ENCODE measurements around the gene METTL26. TPM values are rescaled to one million over a fixed set of nuclear protein-coding genes. Genes with fewer than 3 reads are reported as not detected.

METTL26 gene
- total RNA-seq, 1 experiment from 2014 or later, result 121 TPM

DNA sequence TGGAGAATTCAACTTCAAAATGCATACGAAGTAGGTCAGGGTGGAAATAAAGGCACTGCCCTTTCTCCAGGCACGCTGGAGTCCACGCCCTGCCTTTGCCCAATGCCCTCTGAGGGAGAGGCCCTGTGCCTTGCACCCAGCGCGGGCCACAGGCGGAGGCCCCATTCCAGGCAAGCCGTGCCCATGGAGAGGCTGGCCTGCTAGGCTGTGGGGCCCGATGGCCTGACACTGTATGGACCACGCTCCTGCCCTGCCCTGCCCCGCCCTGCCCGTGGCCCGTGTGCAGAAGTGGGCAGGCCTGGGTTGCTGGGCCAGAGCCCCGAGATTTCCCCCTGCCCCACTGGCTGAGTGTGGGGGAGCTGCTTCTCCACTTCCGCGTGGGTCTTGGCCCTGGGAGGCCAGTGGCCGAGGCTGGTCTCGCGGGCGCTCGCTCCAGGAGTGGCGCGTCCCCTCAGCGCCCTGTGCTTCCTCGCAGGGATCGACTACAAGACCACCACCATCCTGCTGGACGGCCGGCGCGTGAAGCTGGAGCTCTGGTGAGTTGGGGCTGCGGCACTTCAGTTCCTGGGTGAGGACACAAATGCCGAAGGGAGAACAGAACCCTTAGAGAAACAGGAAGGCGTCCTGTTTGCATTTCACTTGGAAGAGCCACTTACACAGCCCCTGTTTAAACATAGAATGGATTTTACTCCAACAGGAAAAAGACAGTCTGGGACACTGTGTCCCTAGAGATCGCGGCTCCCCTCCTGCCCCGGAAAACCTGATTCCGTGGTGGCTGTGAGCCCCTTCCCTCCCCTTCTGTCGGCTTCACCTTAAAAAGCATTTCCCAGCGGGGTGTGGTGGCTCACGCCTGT is 19.1 kb downstream of the METTL26 start:
- TF ChIP-seq, protein P1, sequence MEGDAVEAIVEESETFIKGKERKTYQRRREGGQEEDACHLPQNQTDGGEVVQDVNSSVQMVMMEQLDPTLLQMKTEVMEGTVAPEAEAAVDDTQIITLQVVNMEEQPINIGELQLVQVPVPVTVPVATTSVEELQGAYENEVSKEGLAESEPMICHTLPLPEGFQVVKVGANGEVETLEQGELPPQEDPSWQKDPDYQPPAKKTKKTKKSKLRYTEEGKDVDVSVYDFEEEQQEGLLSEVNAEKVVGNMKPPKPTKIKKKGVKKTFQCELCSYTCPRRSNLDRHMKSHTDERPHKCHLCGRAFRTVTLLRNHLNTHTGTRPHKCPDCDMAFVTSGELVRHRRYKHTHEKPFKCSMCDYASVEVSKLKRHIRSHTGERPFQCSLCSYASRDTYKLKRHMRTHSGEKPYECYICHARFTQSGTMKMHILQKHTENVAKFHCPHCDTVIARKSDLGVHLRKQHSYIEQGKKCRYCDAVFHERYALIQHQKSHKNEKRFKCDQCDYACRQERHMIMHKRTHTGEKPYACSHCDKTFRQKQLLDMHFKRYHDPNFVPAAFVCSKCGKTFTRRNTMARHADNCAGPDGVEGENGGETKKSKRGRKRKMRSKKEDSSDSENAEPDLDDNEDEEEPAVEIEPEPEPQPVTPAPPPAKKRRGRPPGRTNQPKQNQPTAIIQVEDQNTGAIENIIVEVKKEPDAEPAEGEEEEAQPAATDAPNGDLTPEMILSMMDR (IDR thresholded peaks at IDR 0.05; ENCODE audit: unreplicated experiment), result no peak
- Mint-ChIP-seq H3K4me3 (ENCODE audit: low read depth, unreplicated experiment) (no peak overlapping the region), H3K4me1 (ENCODE audit: low read depth, unreplicated experiment) (no peaks in the 10 kb centered on the region), H3K9me3 (ENCODE audit: low read depth, unreplicated experiment) (no peaks in the 10 kb centered on the region), H3K27ac (ENCODE audit: unreplicated experiment) (no peak overlapping the region), H3K27me3 (ENCODE audit: unreplicated experiment) (no peaks in the 10 kb centered on the region), H3K36me3 (ENCODE audit: insufficient read depth, unreplicated experiment) (peaks cover 21% of the 10 kb centered on the region)
- CTCF ChIA-PET, result no interaction called here
- no TSS peak for BruUV-seq (replicated peaks)
- no peak for DNase-seq
- intact Hi-C loops (cut with micrococcal nuclease; ENCODE audit: unreplicated experiment), result no loop called here

DNA sequence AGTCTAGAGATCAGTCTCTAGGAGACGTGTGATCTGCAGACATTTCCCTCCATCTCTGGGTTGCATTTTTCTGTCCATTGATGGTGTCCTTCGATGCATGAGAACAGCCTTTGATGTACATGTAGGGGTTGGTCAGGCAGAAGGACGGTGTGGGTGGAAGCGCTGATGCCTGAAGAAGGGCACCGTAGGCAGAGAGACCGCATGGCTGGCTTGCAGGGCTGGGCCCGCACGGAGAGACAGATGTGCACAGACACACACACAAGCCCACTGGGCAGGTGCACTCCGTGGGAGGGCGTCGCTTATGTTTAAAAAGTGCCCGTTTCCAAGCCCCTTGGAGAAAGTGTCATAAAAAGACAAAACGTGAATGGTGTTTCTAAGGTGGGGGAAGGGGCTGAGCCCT is 21.0 kb downstream of the METTL26 start:
- TF ChIP-seq, protein P1 (IDR thresholded peaks at IDR 0.05; ENCODE audit: unreplicated experiment), result no peak
- no peak overlapping the region for H3K27ac Mint-ChIP-seq (ENCODE audit: unreplicated experiment)
- H3K36me3 Mint-ChIP-seq (ENCODE audit: insufficient read depth, unreplicated experiment), result peaks cover 21% of the 10 kb centered on the region
- no peak overlapping the region for H3K4me3 Mint-ChIP-seq (ENCODE audit: low read depth, unreplicated experiment)
- no peaks in the 10 kb centered on the region for H3K27me3 Mint-ChIP-seq (ENCODE audit: unreplicated experiment)
- BruUV-seq (replicated peaks), result no TSS peak
- CTCF ChIA-PET, result no interaction called here
- H3K4me1 Mint-ChIP-seq (ENCODE audit: low read depth, unreplicated experiment), result peaks cover 7% of the 10 kb centered on the region
- intact Hi-C loops (cut with micrococcal nuclease; ENCODE audit: unreplicated experiment), result no loop called here
- peaks cover 2% of the 10 kb centered on the region for H3K9me3 Mint-ChIP-seq (ENCODE audit: low read depth, unreplicated experiment)
- no peak for DNase-seq

DNA sequence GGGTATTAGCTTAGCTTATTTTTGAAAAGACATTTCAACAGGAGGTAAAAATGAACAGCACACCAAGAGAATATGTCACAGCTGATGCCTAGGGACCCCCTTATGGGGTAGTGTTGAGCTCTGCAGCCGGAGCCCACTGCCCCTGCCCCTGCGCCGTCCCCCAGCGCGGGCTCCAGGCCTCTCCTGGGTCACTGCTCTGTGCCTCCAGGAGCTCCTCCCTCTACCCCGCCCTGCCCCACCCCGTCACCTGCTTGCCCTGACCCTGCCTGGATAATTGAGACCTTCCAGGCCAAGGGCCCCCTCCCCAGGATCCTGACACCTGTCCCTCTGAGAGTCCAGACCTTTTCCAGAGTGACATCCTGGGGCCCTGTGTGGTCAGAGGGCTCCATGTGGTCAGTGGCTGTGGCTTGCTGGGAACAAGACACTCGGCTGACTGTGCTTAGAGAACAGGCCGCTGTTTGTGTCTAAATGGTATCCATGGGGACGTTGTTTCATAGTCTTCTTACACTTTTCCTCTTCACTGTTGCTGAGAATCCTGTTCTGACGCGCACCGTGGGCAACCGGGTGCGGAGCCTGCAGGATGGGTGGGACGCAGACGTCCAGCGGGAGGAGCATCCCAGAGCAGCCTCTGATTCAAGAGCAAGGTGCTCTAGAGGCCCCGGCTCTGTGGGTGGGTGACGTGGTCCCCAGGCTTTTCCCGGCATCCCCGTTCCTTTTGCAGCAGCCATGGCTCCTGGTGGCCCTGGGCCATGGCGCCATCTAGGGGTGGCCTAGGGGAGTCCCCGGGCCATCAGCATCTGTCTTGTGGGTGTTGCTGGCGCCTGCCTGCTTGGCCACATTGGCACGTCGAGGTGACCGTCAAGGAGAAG is 25.4 kb downstream of the METTL26 start:
- TF ChIP-seq, protein P1 (IDR thresholded peaks at IDR 0.05; ENCODE audit: unreplicated experiment), result peak; percentile 57
- no peaks in the 10 kb centered on the region for H3K27me3 Mint-ChIP-seq (ENCODE audit: unreplicated experiment)
- H3K27ac Mint-ChIP-seq (ENCODE audit: unreplicated experiment), result no peak overlapping the region
- H3K4me3 Mint-ChIP-seq (ENCODE audit: low read depth, unreplicated experiment), result no peak overlapping the region
- BruUV-seq (replicated peaks), result no TSS peak
- H3K4me1 Mint-ChIP-seq (ENCODE audit: low read depth, unreplicated experiment), result peaks cover 7% of the 10 kb centered on the region
- DNase-seq, result peak; percentile 51
- peaks cover 2% of the 10 kb centered on the region for H3K9me3 Mint-ChIP-seq (ENCODE audit: low read depth, unreplicated experiment)
- CTCF ChIA-PET, result no interaction called here
- intact Hi-C loops (cut with micrococcal nuclease; ENCODE audit: unreplicated experiment), result no loop called here
- H3K36me3 Mint-ChIP-seq (ENCODE audit: insufficient read depth, unreplicated experiment), result peaks cover 20% of the 10 kb centered on the region

- CTCF ChIA-PET, result no interaction called here
- no peak overlapping the region for H3K27ac Mint-ChIP-seq (ENCODE audit: unreplicated experiment)
- H3K4me3 Mint-ChIP-seq (ENCODE audit: low read depth, unreplicated experiment), result no peak overlapping the region
- peaks cover 6% of the 10 kb centered on the region for H3K9me3 Mint-ChIP-seq (ENCODE audit: low read depth, unreplicated experiment)
- peaks cover 7% of the 10 kb centered on the region for H3K4me1 Mint-ChIP-seq (ENCODE audit: low read depth, unreplicated experiment)
- no peaks in the 10 kb centered on the region for H3K27me3 Mint-ChIP-seq (ENCODE audit: unreplicated experiment)
- peaks cover 15% of the 10 kb centered on the region for H3K36me3 Mint-ChIP-seq (ENCODE audit: insufficient read depth, unreplicated experiment)
- intact Hi-C loops (cut with micrococcal nuclease; ENCODE audit: unreplicated experiment), result no loop called here
- no peak for DNase-seq
- no TSS peak for BruUV-seq (replicated peaks)
- TF ChIP-seq, protein P1 (IDR thresholded peaks at IDR 0.05; ENCODE audit: unreplicated experiment), result no peak
These were observed 26.1 kb downstream of the METTL26 start for GRCh38 chr16:609984-610383.
